Left ventricle myocardium inferior (tissue), 1 donor: ENCODE results near the gene PCSK5. TPM values are rescaled to one million over a fixed set of nuclear protein-coding genes. Genes with fewer than 3 reads are reported as not detected.

Experiments used
- DNase-seq: peaks from one replicate; pipeline ENCODE4 v3.0.0-alpha.2; 2020
- H3K27ac ChIP-seq: fragments of 200-600 bp; replicated peaks from 2 replicates; pipeline ENCODE4 v1.8.0; 2021
- H3K27me3 ChIP-seq: fragments of 200-600 bp; 2 replicates; pipeline ENCODE4 v1.8.0; 2021; ENCODE audit warnings: low read depth
- H3K36me3 ChIP-seq: fragments of 200-600 bp; 2 replicates; pipeline ENCODE4 v1.8.0; 2021
- H3K4me1 ChIP-seq: fragments of 200-600 bp; 2 replicates; pipeline ENCODE4 v1.8.0; 2021
- H3K4me3 ChIP-seq: fragments of 200-600 bp; 2 replicates; pipeline ENCODE4 v1.8.0; 2021; ENCODE audit warnings: mild to moderate bottlenecking, moderate library complexity
- H3K9me3 ChIP-seq: fragments of 200-600 bp; replicated peaks from 2 replicates; pipeline ENCODE4 v1.8.0; 2021
- intact Hi-C: fragments of 100-400 bp; cut with micrococcal nuclease; formaldehyde crosslinking; loops from one replicate; pipeline ENCODE4 v1.11.0; 2022
- total RNA-seq: library from RNA; stranded (reverse); fragmentation: NEBNext Ultra II Directional; extraction: Animal tissue kit (Norgen Biotek cat#: 25700); gene quantifications from one replicate; pipeline ENCODE4 v1.2.1, GENCODE V29; 2021
- TF ChIP-seq, protein P1 (sequence below): fragments of 200-600 bp; IDR thresholded peaks from 2 replicates; pipeline ENCODE4 v1.8.0; 2021; ENCODE audit warnings: antibody characterized with exemption, mild to moderate bottlenecking, borderline replicate concordance
- donor health status: DM: no; HTN: yes; CAD: no; lungs with severe emphysema.

The PCSK5 gene
- total RNA-seq, 1 donor from 2014 or later: 5.6 TPM

DNA sequence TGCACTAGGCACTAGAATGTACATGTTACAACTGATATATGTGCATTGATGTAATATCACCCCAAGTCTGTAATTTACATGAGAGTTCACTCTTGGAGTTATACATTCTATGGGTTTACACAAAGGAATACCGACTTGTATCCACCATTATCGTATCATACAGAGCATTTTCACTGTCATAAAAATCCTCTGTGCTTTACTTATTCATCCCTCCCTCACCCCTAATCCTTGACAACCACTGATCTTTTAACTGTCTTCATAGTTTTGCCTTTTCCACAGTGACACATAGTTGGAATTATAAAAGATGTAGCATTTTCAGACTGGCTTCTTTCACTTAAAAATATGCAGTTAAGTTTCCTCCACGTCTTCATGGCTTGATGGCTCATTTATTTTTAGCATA is 514.9 kb downstream of the PCSK5 start:
- Histone ChIP-seq H3K4me1 (peaks cover 6% of the 10 kb centered on the region), H3K9me3 (no peaks in the 10 kb centered on the region), H3K27ac (no peak overlapping the region), H3K27me3 (no peaks in the 10 kb centered on the region), H3K36me3 (no peaks in the 10 kb centered on the region), H3K4me3 (no peak overlapping the region)
- intact Hi-C loops: no loop called here
- TF ChIP-seq, protein P1, sequence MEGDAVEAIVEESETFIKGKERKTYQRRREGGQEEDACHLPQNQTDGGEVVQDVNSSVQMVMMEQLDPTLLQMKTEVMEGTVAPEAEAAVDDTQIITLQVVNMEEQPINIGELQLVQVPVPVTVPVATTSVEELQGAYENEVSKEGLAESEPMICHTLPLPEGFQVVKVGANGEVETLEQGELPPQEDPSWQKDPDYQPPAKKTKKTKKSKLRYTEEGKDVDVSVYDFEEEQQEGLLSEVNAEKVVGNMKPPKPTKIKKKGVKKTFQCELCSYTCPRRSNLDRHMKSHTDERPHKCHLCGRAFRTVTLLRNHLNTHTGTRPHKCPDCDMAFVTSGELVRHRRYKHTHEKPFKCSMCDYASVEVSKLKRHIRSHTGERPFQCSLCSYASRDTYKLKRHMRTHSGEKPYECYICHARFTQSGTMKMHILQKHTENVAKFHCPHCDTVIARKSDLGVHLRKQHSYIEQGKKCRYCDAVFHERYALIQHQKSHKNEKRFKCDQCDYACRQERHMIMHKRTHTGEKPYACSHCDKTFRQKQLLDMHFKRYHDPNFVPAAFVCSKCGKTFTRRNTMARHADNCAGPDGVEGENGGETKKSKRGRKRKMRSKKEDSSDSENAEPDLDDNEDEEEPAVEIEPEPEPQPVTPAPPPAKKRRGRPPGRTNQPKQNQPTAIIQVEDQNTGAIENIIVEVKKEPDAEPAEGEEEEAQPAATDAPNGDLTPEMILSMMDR: no peak
- DNase-seq: no peak

DNA sequence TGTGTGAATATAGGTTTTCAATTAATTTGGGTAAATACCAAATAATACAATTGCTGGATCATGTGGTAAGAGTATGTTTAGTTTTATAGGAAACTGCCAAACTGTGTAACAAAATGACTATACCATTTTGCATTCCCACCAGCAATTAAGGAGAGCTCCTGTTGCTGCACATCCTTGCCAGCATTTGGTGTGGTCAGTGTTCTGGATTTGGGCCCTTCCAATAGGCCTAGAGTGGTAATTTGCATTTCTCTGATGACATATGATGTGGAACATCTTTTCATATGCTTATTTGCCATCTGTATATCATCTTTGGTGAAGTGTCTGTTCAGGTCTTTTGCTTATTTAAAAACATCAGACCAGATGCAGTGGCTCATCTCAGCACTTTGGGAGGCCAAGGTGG is 515.4 kb downstream of the PCSK5 start:
- Histone ChIP-seq H3K4me1 (peaks cover 6% of the 10 kb centered on the region), H3K4me3 (no peak overlapping the region), H3K27ac (no peak overlapping the region), H3K9me3 (no peaks in the 10 kb centered on the region), H3K36me3 (no peaks in the 10 kb centered on the region), H3K27me3 (no peaks in the 10 kb centered on the region)
- DNase-seq: no peak
- intact Hi-C loops: no loop called here
- TF ChIP-seq, protein P1: no peak
